ENCODE measurements around the gene DLX3.

- TF ChIP-seq EZH2 (IDR thresholded peaks at IDR 0.05; ENCODE audit: low read length, missing control alignments): no peak
- TF ChIP-seq, protein P1, sequence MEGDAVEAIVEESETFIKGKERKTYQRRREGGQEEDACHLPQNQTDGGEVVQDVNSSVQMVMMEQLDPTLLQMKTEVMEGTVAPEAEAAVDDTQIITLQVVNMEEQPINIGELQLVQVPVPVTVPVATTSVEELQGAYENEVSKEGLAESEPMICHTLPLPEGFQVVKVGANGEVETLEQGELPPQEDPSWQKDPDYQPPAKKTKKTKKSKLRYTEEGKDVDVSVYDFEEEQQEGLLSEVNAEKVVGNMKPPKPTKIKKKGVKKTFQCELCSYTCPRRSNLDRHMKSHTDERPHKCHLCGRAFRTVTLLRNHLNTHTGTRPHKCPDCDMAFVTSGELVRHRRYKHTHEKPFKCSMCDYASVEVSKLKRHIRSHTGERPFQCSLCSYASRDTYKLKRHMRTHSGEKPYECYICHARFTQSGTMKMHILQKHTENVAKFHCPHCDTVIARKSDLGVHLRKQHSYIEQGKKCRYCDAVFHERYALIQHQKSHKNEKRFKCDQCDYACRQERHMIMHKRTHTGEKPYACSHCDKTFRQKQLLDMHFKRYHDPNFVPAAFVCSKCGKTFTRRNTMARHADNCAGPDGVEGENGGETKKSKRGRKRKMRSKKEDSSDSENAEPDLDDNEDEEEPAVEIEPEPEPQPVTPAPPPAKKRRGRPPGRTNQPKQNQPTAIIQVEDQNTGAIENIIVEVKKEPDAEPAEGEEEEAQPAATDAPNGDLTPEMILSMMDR (conservative IDR thresholded peaks at IDR 0.05 in 1 of 2, IDR thresholded peaks at IDR 0.05 in 1 of 2; ENCODE audit: low read depth in 1 of 2, low read length in 2 of 2): no peak
Measured at GRCh38 chr17:49985310-49985990, 9.6 kb downstream of the DLX3 start.

Data from fibroblast of lung (primary cell).